ENCODE data around the gene MSL2. TPM values are rescaled to one million over a fixed set of nuclear protein-coding genes. Genes with fewer than 3 reads are reported as not detected.
"Not testable (repeated sequence)": the region's sequence is repeated elsewhere in the genome, so short reads cannot be mapped to it uniquely, and the experiment has no call there.

Gene MSL2
- total RNA-seq, 2 donors from 2014 or later, result 43.0 to 55.0 TPM

DNA sequence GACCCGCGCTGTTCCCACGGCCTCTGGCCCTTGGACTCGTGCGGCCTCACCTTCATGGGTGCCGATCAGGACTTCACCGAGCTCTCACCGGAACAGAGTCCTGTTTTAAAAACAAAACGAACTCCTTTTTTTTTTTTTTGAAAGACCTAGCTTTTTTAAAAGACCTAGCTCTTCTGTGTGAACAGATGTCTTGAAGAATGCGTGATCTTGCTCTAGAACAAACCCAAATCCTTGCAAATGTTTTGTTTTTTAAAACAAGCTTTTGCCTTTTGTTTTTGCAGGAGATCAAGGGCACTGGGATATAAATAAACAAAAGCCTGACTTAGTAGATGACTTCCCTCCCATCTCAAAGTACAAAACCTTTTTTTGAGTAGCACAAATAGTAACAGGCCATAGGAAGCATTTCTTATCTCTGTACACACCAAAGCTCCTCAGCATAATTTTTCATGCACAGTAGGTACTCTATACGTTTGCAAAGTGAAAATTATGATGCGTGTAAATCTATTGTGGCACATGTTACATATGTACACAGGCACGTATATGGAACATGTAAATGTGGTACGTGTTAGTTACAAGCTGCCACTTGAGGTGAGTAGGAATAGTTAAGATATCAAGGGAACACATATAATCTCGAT lies 1.1 kb upstream of the MSL2 start:
- Mint-ChIP-seq H3K4me1 (peaks cover 10% of the 10 kb centered on the region), H3K4me3 (peak overlapping the region; percentile 94), H3K27ac (peak overlapping the region; percentile 99), H3K9me3 (no peaks in the 10 kb centered on the region), H3K36me3 (ENCODE audit: low read depth) (peaks cover 45% of the 10 kb centered on the region), H3K27me3 (no peaks in the 10 kb centered on the region)
- no peak for ATAC-seq (replicated peaks)

DNA sequence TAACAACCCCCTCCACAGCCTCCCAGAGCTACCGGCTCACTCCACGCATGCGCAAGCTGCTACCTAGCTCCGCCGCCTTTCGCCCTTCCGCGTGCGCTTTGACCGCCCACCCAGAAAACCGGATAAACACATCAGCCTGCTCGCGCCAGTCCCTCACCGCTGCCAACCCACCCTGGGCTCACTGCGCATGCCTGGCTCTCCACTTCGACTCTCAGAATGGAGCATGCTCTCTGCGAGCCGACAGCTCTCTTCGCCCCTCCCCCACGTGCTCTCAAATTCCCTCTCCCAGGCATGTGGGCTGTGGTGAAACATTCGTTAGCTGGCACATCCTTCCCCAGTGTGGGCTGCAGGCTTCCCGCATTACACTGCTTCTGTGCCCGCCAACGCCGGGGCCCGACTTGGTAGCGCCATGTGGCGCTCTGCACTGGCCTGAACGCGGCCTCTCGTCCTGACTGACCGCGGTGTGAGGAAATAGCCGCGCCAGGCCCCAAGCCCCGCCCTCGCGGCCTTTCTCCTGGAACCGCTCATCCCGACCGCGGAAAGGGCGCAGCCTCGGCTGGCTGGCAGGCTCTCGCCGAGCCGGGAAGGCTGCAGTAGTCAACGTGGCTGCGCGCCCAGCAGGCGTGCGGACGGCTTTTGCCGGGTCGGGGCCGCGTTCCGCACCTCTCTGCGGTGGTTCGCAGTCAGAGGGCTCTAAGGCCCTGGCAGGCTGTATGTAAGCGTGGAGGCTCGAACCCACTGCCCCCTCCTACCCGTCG lies 445 bp upstream of the MSL2 start:
- peaks cover 52% of the 10 kb centered on the region for H3K36me3 Mint-ChIP-seq (ENCODE audit: low read depth)
- peak; percentile 80 for ATAC-seq (replicated peaks)
- H3K27me3 Mint-ChIP-seq, result no peaks in the 10 kb centered on the region
- peak overlapping the region; percentile 94 for H3K4me3 Mint-ChIP-seq
- peak overlapping the region; percentile 99 for H3K27ac Mint-ChIP-seq
- no peaks in the 10 kb centered on the region for H3K9me3 Mint-ChIP-seq
- peaks cover 12% of the 10 kb centered on the region for H3K4me1 Mint-ChIP-seq

GRCh38 chr3:136195258-136196063 lies 674 bp downstream of the MSL2 start:
- peaks cover 63% of the 10 kb centered on the region for H3K36me3 Mint-ChIP-seq (ENCODE audit: low read depth)
- peak overlapping the region; percentile 94 for H3K4me3 Mint-ChIP-seq
- H3K9me3 Mint-ChIP-seq, result no peaks in the 10 kb centered on the region
- peak; percentile 1 for ATAC-seq (replicated peaks)
- H3K27ac Mint-ChIP-seq, result peak overlapping the region; percentile 99
- peaks cover 19% of the 10 kb centered on the region for H3K4me1 Mint-ChIP-seq
- no peaks in the 10 kb centered on the region for H3K27me3 Mint-ChIP-seq

GRCh38 chr3:136194409-136195257 lies 1.5 kb downstream of the MSL2 start:
- Mint-ChIP-seq H3K4me3 (peak overlapping the region; percentile 94), H3K36me3 (ENCODE audit: low read depth) (peaks cover 68% of the 10 kb centered on the region), H3K4me1 (peaks cover 19% of the 10 kb centered on the region), H3K9me3 (no peaks in the 10 kb centered on the region), H3K27ac (peak overlapping the region; percentile 97), H3K27me3 (no peaks in the 10 kb centered on the region)
- ATAC-seq (replicated peaks), result no peak

- Mint-ChIP-seq H3K27ac (peak overlapping the region; percentile 97), H3K4me1 (peaks cover 30% of the 10 kb centered on the region), H3K36me3 (ENCODE audit: low read depth) (peaks cover 79% of the 10 kb centered on the region), H3K27me3 (no peaks in the 10 kb centered on the region), H3K4me3 (peak overlapping the region; percentile 94), H3K9me3 (no peaks in the 10 kb centered on the region)
- ATAC-seq (replicated peaks), result no peak
Measured at GRCh38 chr3:136193278-136194054, 2.7 kb downstream of the MSL2 start.

- no peaks in the 10 kb centered on the region for H3K27me3 Mint-ChIP-seq
- H3K27ac Mint-ChIP-seq, result peak overlapping the region; percentile 97
- peak overlapping the region; percentile 94 for H3K4me3 Mint-ChIP-seq
- no peaks in the 10 kb centered on the region for H3K9me3 Mint-ChIP-seq
- ATAC-seq (replicated peaks), result no peak
- peaks cover 82% of the 10 kb centered on the region for H3K36me3 Mint-ChIP-seq (ENCODE audit: low read depth)
- peaks cover 31% of the 10 kb centered on the region for H3K4me1 Mint-ChIP-seq
Measured at GRCh38 chr3:136192831-136193230, 3.3 kb downstream of the MSL2 start.

DNA sequence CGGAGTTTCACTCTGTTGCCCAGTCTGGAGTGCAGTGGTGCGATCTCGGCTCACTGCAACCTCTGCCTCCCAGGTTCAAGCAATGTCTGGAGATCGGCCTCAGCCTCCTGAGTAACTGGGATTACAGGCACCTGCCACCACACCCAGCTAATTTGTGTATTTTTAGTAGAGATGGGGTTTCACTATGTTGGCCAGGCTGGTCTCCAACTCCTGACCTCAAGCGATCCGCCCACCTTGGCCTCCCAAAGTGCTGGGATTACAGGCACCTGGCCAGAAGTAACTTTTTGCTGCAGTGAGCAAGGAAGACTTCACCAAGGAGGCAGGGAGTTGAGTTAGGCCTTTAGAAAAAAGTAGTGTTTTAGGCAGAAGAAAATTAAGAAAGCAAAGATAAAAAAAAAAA lies 3.9 kb downstream of the MSL2 start:
- H3K4me1 Mint-ChIP-seq, result peaks cover 31% of the 10 kb centered on the region
- not testable (repeated sequence) for H3K9me3 Mint-ChIP-seq; H3K27me3 Mint-ChIP-seq; ATAC-seq (replicated peaks)
- peak overlapping the region; percentile 94 for H3K4me3 Mint-ChIP-seq
- H3K27ac Mint-ChIP-seq, result peak overlapping the region; percentile 97
- H3K36me3 Mint-ChIP-seq (ENCODE audit: low read depth), result peaks cover 82% of the 10 kb centered on the region

GRCh38 chr3:136189859-136190617 lies 6.1 kb downstream of the MSL2 start:
- ATAC-seq (replicated peaks), result no peak
- peak overlapping the region; percentile 94 for H3K4me3 Mint-ChIP-seq
- no peaks in the 10 kb centered on the region for H3K27me3 Mint-ChIP-seq
- H3K36me3 Mint-ChIP-seq (ENCODE audit: low read depth), result peaks cover 65% of the 10 kb centered on the region
- peaks cover 31% of the 10 kb centered on the region for H3K4me1 Mint-ChIP-seq
- peak overlapping the region; percentile 97 for H3K27ac Mint-ChIP-seq
- H3K9me3 Mint-ChIP-seq, result no peaks in the 10 kb centered on the region

DNA sequence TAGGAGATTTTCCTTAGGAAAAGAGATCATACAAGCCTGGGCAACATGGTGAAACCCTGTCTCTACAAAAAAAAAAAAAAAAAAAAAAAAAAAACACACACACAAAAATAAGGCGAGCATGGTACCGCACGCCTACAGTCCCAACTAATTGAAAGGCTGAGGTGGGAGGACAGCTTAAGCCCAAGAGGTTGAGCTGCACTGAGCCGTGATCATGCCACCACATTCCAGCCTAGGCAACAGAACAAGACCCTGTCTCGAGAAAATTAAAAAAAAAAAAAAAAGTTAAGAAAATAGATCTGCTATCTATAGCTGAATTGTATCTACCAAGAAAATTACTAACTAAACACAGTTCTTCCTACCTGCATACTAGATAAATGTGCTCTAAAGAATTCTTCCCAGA lies 7.1 kb downstream of the MSL2 start:
- Mint-ChIP-seq H3K36me3 (ENCODE audit: low read depth) (peaks cover 55% of the 10 kb centered on the region), H3K4me3 (peak overlapping the region; percentile 94), H3K4me1 (peaks cover 31% of the 10 kb centered on the region), H3K27me3 (no peaks in the 10 kb centered on the region), H3K27ac (peak overlapping the region; percentile 9), H3K9me3 (no peaks in the 10 kb centered on the region)
- no peak for ATAC-seq (replicated peaks)

DNA sequence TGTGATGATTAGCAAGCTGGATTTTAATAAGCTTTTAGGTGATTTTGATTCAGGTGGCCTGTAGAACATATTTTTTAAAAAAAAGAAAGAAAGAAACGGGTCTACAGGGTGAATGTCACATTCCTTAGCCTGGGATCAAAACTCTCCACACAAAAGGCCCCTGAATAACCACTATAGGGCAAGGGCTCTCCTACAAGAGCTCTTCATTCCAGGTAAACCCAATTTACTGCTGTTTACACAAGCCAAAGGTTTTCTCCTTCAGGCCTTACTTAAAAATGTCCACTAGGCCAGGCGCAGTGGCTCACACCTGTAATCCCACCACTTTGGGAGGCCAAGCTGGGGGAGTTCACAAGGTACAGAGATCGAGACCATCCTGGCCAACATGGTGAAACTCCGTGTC lies 8.3 kb downstream of the MSL2 start:
- no peak for ATAC-seq (replicated peaks)
- Mint-ChIP-seq H3K4me1 (peaks cover 38% of the 10 kb centered on the region), H3K27ac (no peak overlapping the region), H3K9me3 (no peaks in the 10 kb centered on the region), H3K36me3 (ENCODE audit: low read depth) (peaks cover 46% of the 10 kb centered on the region), H3K27me3 (no peaks in the 10 kb centered on the region), H3K4me3 (peak overlapping the region; percentile 94)

DNA sequence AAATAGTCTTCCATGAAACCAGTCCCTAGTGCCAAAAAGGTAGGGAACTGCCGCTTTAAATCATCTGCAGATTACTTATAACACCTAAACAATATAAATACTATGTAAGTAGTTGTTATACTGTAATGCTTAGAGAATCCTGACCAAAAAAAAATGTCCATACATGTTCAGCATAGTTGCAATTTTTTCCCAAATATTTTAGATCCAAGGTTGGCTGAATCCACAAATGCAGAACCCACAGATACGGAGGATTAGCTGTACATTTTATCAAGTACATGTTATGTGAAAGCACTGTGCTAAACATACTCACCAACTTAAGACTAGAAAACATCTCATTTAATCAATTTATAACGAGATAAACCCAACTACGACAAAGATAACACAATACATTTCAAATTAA lies 9.3 kb downstream of the MSL2 start:
- H3K9me3 Mint-ChIP-seq, result no peaks in the 10 kb centered on the region
- ATAC-seq (replicated peaks), result no peak
- no peaks in the 10 kb centered on the region for H3K27me3 Mint-ChIP-seq
- peaks cover 38% of the 10 kb centered on the region for H3K36me3 Mint-ChIP-seq (ENCODE audit: low read depth)
- no peak overlapping the region for H3K27ac Mint-ChIP-seq
- H3K4me1 Mint-ChIP-seq, result peaks cover 38% of the 10 kb centered on the region
- peak overlapping the region; percentile 23 for H3K4me3 Mint-ChIP-seq

DNA sequence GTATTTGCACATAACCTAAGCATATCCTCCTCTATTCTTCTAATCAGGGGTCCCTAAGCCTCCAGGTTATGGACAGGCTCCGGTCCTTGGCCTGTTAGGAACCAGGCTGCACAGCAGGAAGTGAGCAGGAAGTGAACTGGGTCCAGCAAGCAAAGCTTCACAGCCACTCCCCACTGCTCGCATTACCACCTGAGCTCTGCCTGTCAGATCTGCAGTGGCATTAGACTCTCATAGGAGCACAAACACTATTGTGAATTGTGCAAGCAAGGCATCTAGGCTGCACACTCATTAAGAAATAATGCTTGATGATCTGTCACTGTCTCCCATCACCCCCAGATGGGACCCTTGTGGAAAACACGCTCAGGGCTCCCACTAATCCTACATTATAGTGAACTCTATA lies 9.8 kb downstream of the MSL2 start:
- Mint-ChIP-seq H3K4me3 (peak overlapping the region; percentile 26), H3K4me1 (peaks cover 38% of the 10 kb centered on the region), H3K9me3 (no peaks in the 10 kb centered on the region), H3K27ac (no peak overlapping the region), H3K27me3 (no peaks in the 10 kb centered on the region), H3K36me3 (ENCODE audit: low read depth) (peaks cover 33% of the 10 kb centered on the region)
- ATAC-seq (replicated peaks), result peak; percentile 20

DNA sequence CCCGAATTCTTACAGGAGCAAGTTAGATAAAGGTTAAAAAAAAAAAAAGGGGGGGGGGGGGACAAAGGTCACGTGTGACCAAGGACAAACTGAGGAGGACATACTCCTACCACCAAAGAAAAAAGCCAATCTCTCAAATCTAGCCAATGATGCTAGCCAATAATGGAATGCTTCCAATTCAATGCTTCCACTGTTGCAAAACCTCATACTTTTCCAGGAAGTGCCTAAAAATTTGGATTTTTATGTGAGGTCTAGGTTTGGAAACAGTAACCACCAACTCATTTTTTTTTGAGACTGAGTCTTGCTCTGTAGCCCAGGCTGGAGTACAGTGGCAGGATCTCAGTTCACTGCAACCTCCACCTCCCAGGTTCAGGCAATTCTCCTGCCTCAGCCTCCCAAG lies 11.4 kb downstream of the MSL2 start:
- Mint-ChIP-seq H3K4me3 (no peak overlapping the region), H3K36me3 (ENCODE audit: low read depth) (peaks cover 19% of the 10 kb centered on the region), H3K9me3 (no peaks in the 10 kb centered on the region), H3K27ac (no peak overlapping the region), H3K4me1 (peaks cover 31% of the 10 kb centered on the region), H3K27me3 (no peaks in the 10 kb centered on the region)
- ATAC-seq (replicated peaks), result no peak

Data from activated T-helper 17 cell treated with anti-CD3 and anti-CD28 coated beads, Interleukin-2, amount 50 U/mL, for 72 hours (primary cell).